HCT116 (cell line): ENCODE results near the gene SH3TC2. TPM values are rescaled to one million over a fixed set of nuclear protein-coding genes. Genes with fewer than 3 reads are reported as not detected.

ENCODE experiments used
- ATAC-seq: fragments of 200-7000 bp; cut with Tn5 transposase; 2 replicates; pipeline ENCODE4 v1.9.1; 2020; ENCODE audit warnings: mild to moderate bottlenecking, moderate library complexity
- BruUV-seq: library from RNA; stranded (reverse); fragments of 400-500 nt; replicated peaks from 2 replicates; lab custom pipeline; 2021; lab: Mats Ljungman, UMichigan
- CTCF ChIA-PET: fragments of 300-600 bp; sonication (Branson Sonifier 250); formaldehyde crosslinking; loops from one replicate; lab custom pipeline; 2021; ENCODE audit warnings: antibody characterized with exemption; lab: Charles Lee
- POLR2A ChIA-PET: fragments of 300-600, 350-600 bp; sonication (Branson Sonifier 250); formaldehyde crosslinking; loops from one replicate; lab custom pipeline; 2021; ENCODE audit warnings: antibody characterized with exemption; lab: Charles Lee
- RAD21 ChIA-PET, 2 experiments: fragments of 300-600 bp; sonication (Branson Sonifier 250); formaldehyde crosslinking; loops; one replicate each; lab custom pipeline; 2023; ENCODE audit warnings: low total read pairs in 2 of 2; ENCODE audit not compliant: uncharacterized antibody in 2 of 2, unreplicated experiment in 2 of 2, low non-redundant PET in 1 of 2; lab: Charles Lee
- DNase-seq: peaks from one replicate; pipeline ENCODE4 v3.0.0-alpha.2; 2010; ENCODE audit warnings: low read depth, low spot score
- H2AFZ ChIP-seq: fragments of 200-600 bp; shearing (Covaris generic), sonication (generic); 2 replicates; pipeline ENCODE4 v1.6.1; 2017; ENCODE audit warnings: low read depth, mixed run types, mixed read lengths, antibody characterized with exemption, low read length; ENCODE audit not compliant: poor library complexity, severe bottlenecking
- H3K27ac ChIP-seq: 2 replicates; pipeline ENCODE4 v1.5.1; 2012; ENCODE audit warnings: low read depth, low read length
- H3K27me3 ChIP-seq: fragments of 200-600 bp; sonication (generic); 2 replicates; pipeline ENCODE4 v1.6.1; 2016; ENCODE audit warnings: mixed run types, low read length, mixed read lengths; ENCODE audit not compliant: insufficient read depth
- H3K36me3 ChIP-seq, 2 experiments: fragments of 200-500 bp in 1 of 2; fragments of 200-600 bp in 1 of 2; sonication (Bioruptor generic) in 1 of 2; sonication (generic) in 1 of 2; 2 replicates each; pipeline versions ENCODE4 v1.5.1 to v1.6.1; 2014 to 2016; ENCODE audit warnings: low read length in 2 of 2, inconsistent platforms in 1 of 2, mixed read lengths in 1 of 2, mixed run types in 1 of 2; ENCODE audit not compliant: insufficient read depth in 2 of 2, control insufficient read depth in 1 of 2
- H3K4me1 ChIP-seq, 2 experiments: fragments of 200-600 bp in 1 of 2; sonication (generic) in 1 of 2; 2 replicates each; pipeline versions ENCODE4 v1.5.1 to v1.6.1; 2012 to 2017; ENCODE audit warnings: low read length in 2 of 2, inconsistent platforms in 1 of 2, mild to moderate bottlenecking in 1 of 2, mixed read lengths in 1 of 2, mixed run types in 1 of 2, moderate library complexity in 1 of 2; ENCODE audit not compliant: insufficient read depth in 2 of 2, control insufficient read depth in 1 of 2
- H3K4me2 ChIP-seq: fragments of 200-600 bp; sonication (generic); 2 replicates; pipeline ENCODE4 v1.6.1; 2017; ENCODE audit warnings: mixed run types, low read length, mixed read lengths
- H3K4me3 ChIP-seq, 2 experiments: fragments of 200-600 bp in 1 of 2; sonication (generic) in 1 of 2; replicated peaks in 1 of 2; 2 replicates each; pipeline ENCODE4 v1.5.1; 2011 to 2016; ENCODE audit warnings: low read length in 2 of 2, control low read depth in 1 of 2, low read depth in 1 of 2, mild to moderate bottlenecking in 1 of 2, mixed read lengths in 1 of 2, mixed run types in 1 of 2
- H3K79me2 ChIP-seq: fragments of 200-600 bp; sonication (generic); 2 replicates; pipeline ENCODE4 v1.6.1; 2017; ENCODE audit warnings: mild to moderate bottlenecking, mixed run types, low read length, moderate library complexity, mixed read lengths; ENCODE audit not compliant: insufficient read depth
- H3K9ac ChIP-seq: fragments of 200-600 bp; sonication (generic); 2 replicates; pipeline ENCODE4 v1.6.1; 2016; ENCODE audit warnings: low read length, mixed read lengths
- H3K9me2 ChIP-seq: fragments of 200-600 bp; sonication (generic), shearing (Covaris generic); 2 replicates; pipeline ENCODE4 v1.6.1; 2017; ENCODE audit warnings: mixed run types, mild to moderate bottlenecking, moderate library complexity; ENCODE audit not compliant: insufficient read depth
- H3K9me3 ChIP-seq, 2 experiments: fragments of 200-500 bp in 1 of 2; fragments of 200-600 bp in 1 of 2; sonication (Bioruptor generic) in 1 of 2; sonication (generic) in 1 of 2; 2 replicates each; pipeline ENCODE4 v1.6.1; 2014 to 2017; ENCODE audit warnings: low read length in 2 of 2, mixed read lengths in 2 of 2, inconsistent platforms in 1 of 2, low read depth in 1 of 2, mild to moderate bottlenecking in 1 of 2, mixed run types in 1 of 2, moderate library complexity in 1 of 2; ENCODE audit not compliant: control insufficient read depth in 1 of 2, insufficient read depth in 1 of 2
- H4K20me1 ChIP-seq: fragments of 200-600 bp; sonication (generic), shearing (Covaris generic); 2 replicates; pipeline ENCODE4 v1.6.1; 2017; ENCODE audit warnings: mixed run types, mild to moderate bottlenecking, moderate library complexity; ENCODE audit not compliant: insufficient read depth
- EZH2 ChIP-seq: fragments of 200-600 bp; sonication (generic); IDR thresholded peaks from 2 replicates; pipeline ENCODE4 v1.6.1; 2017; ENCODE audit warnings: antibody characterized with exemption, mixed run types
- EZH2phosphoT487 ChIP-seq: fragments of 200-600 bp; IDR thresholded peaks from 2 replicates; pipeline ENCODE4 v1.6.1; 2018; ENCODE audit warnings: antibody characterized with exemption, borderline replicate concordance
- FOSL1 ChIP-seq: IDR thresholded peaks from 2 replicates; pipeline ENCODE4 v1.6.1; 2012; ENCODE audit warnings: low read depth
- JUND ChIP-seq: IDR thresholded peaks from 2 replicates; pipeline ENCODE4 v1.6.1; 2012
- ZBTB33 ChIP-seq: IDR thresholded peaks from 2 replicates; pipeline ENCODE4 v1.6.1; 2011; ENCODE audit warnings: mild to moderate bottlenecking, low read length, moderate library complexity; ENCODE audit not compliant: insufficient replicate concordance; ENCODE audit errors: extremely low read depth
- intact Hi-C: fragments of 100-400 bp; cut with micrococcal nuclease; formaldehyde crosslinking; loops from 2 replicates; pipeline ENCODE4 v1.10.0; 2022
- total RNA-seq: library from RNA; stranded (reverse); gene quantifications from one replicate; pipeline ENCODE4 v1.2.1, GENCODE V29; 2021; ENCODE audit not compliant: unreplicated experiment

SH3TC2 gene
- total RNA-seq, 1 experiment from 2014 or later, result 12.8 TPM

DNA sequence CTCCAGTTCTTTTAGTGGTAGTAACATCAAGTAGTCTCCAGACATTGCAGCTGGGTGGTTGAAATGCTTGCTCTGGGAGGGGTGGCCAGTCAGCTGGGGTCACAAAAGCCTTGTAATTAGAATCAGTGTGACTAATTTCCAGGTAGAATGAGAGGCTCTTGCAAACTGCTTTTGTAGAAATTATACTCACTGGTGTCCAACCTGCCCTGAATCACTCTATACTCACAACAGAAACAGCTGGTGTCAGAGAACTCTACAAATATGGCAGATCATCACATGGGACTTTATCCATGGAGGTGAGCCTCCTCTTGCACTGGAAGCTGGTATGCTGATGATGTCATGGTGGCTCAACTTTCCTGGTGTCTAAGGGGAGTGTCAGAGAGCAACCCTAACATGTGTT, 71.3 kb downstream of the SH3TC2 start:
- BruUV-seq, result no TSS peak
- intact Hi-C loops, result no loop called here

GRCh38 chr5:148990817-148991216, 72.0 kb downstream of the SH3TC2 start:
- DNase-seq (no peak), ATAC-seq (no peak)
- Histone ChIP-seq H3K79me2 (no peaks in the 10 kb centered on the region), H3K27me3 (no peaks in the 10 kb centered on the region), H3K4me2 (no peak overlapping the region), H3K9me2 (no peaks in the 10 kb centered on the region; the same call in 1 of the 2 replicates), H2AFZ (no peak overlapping the region), H3K9me3 (no peaks in the 10 kb centered on the region), H3K27ac (no peak overlapping the region), H3K9ac (no peak overlapping the region), H4K20me1 (no peaks in the 10 kb centered on the region), H3K4me1 (peaks cover 0 to 19% of the 10 kb centered on the region in 2 experiments; a peak in 2 of 4 replicates), H3K36me3 (no peaks in the 10 kb centered on the region), H3K4me3 (no peak overlapping the region)
- ChIA-PET POLR2A (no interaction called here), CTCF (interaction anchor here (0.8 to 1.3 kb wide), 4 partner anchors 21 to 252 kb away, joined by 3 to 4 read pairs (median 3); no protein-coding TSS in a partner anchor), RAD21 (no interaction called here)
- TF ChIP-seq FOSL1 (no peak), ZBTB33 (no peak), JUND (no peak), EZH2phosphoT487 (no peak)
- intact Hi-C loops, result no loop called here
- BruUV-seq, result no TSS peak

More for the DNA sequence above, 71.3 kb downstream of the SH3TC2 start:
- Histone ChIP-seq H3K9ac (no peak overlapping the region), H3K4me3 (no peak overlapping the region), H3K4me2 (no peak overlapping the region), H3K79me2 (no peaks in the 10 kb centered on the region), H3K9me3 (no peaks in the 10 kb centered on the region), H3K36me3 (no peaks in the 10 kb centered on the region), H4K20me1 (no peaks in the 10 kb centered on the region), H3K4me1 (peaks cover 0 to 18% of the 10 kb centered on the region in 2 experiments; a peak in 2 of 4 replicates), H3K9me2 (no peaks in the 10 kb centered on the region; the same call in 1 of the 2 replicates), H3K27ac (no peak overlapping the region), H3K27me3 (no peaks in the 10 kb centered on the region), H2AFZ (no peak overlapping the region)
- TF ChIP-seq EZH2, result no peak
- DNase-seq, result no peak
- ChIA-PET POLR2A (no interaction called here), RAD21 (no interaction called here), CTCF (interaction anchor here (0.8 to 1.0 kb wide), 3 partner anchors 22 to 253 kb away, joined by 3 to 4 read pairs (median 3); no protein-coding TSS in a partner anchor)
- ATAC-seq, result no peak
